ENCODE results near the gene FBXL14.

The FBXL14 gene

GRCh38 chr12:1595690-1596347 is 1.4 kb upstream of the FBXL14 start:
- peak overlapping the region; percentile 99 for H3K27ac ChIP-seq
- TF ChIP-seq, protein P1, sequence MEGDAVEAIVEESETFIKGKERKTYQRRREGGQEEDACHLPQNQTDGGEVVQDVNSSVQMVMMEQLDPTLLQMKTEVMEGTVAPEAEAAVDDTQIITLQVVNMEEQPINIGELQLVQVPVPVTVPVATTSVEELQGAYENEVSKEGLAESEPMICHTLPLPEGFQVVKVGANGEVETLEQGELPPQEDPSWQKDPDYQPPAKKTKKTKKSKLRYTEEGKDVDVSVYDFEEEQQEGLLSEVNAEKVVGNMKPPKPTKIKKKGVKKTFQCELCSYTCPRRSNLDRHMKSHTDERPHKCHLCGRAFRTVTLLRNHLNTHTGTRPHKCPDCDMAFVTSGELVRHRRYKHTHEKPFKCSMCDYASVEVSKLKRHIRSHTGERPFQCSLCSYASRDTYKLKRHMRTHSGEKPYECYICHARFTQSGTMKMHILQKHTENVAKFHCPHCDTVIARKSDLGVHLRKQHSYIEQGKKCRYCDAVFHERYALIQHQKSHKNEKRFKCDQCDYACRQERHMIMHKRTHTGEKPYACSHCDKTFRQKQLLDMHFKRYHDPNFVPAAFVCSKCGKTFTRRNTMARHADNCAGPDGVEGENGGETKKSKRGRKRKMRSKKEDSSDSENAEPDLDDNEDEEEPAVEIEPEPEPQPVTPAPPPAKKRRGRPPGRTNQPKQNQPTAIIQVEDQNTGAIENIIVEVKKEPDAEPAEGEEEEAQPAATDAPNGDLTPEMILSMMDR (conservative IDR thresholded peaks at IDR 0.05), result no peak

DNA sequence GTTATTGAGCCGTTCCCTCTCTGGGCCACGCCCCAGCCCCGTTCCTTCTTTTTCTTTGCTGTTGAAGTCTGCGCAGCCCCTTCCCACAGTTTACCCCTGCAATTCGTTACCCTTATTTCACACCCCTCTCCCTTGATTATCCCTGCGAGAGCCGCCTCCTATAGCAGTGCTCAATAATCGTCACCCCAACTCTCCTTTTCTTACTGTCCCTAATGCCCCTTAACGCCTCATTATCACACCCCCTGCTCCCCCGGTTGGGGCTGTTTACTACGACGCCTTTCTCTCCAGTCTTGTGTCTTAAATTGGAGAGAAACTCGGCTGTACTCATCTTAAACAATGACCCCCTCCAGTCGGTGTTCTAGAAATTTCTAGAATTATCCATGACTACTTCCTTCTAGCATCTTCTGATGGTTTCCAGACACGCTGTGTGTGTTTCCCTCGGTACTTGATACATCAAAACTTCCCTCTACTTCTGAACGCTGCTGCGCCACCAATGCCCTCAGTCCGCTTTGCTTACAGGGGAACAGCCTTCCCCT is 713 bp upstream of the FBXL14 start:
- TF ChIP-seq, protein P1 (conservative IDR thresholded peaks at IDR 0.05), result no peak
- peak overlapping the region; percentile 99 for H3K27ac ChIP-seq

GRCh38 chr12:1594006-1594260 is 448 bp downstream of the FBXL14 start:
- TF ChIP-seq, protein P1 (conservative IDR thresholded peaks at IDR 0.05), result no peak
- peak overlapping the region; percentile 99 for H3K27ac ChIP-seq

- peak overlapping the region; percentile 99 for H3K27ac ChIP-seq
These were observed 991 bp downstream of the FBXL14 start for GRCh38 chr12:1593174-1594005.

GRCh38 chr12:1592444-1593173 is 1.8 kb downstream of the FBXL14 start:
- peak overlapping the region; percentile 99 for H3K27ac ChIP-seq
- TF ChIP-seq, protein P1 (conservative IDR thresholded peaks at IDR 0.05), result no peak

More at GRCh38 chr12:1593174-1594005, 991 bp downstream of the FBXL14 start:
- TF ChIP-seq, protein P1 (conservative IDR thresholded peaks at IDR 0.05), result no peak

DNA sequence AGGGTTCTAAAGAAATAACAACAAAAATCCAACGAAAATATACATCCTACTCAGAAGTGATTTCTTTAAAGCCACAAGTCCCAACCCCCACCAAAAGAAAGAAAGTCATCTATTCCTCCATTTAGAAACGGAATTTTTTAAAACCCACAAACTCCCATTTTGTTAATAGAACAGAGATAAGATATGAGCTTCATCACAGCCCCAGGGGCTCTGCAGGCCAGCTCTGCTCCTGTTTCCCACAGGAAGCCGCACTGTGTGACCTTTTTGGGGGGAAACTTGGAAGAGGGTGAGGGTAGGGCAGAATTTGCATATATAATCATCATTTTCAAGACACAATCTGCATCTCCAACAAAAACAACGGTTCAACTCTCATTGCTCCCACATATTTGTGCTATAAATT is 2.8 kb downstream of the FBXL14 start:
- H3K27ac ChIP-seq, result peak overlapping the region; percentile 99; the same call in 1 of the 2 replicates
- TF ChIP-seq, protein P1 (conservative IDR thresholded peaks at IDR 0.05), result no peak

DNA sequence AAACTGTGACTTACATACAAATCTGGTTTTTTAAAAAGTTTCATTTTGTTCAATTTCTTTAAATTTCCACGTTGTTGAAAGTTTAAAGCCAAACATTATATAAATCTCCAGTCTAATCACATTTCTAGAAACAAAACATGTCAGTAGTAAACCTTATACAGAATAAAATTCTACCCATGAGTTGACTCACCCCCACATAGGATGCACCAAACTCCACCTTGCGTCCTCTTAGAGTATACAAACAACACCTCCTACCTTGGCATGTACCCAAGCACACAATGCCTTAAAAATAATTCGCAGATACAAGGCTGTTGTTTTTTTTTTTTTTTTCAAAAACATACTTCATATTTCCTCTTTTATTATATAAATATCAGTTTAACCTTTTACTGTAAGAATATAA is 3.3 kb downstream of the FBXL14 start:
- TF ChIP-seq, protein P1 (conservative IDR thresholded peaks at IDR 0.05), result 0 out of 2 replicates have a peak, but pooled peaks have one; percentile 17
- H3K27ac ChIP-seq, result peak overlapping the region; percentile 99; the same call in 1 of the 2 replicates
